ENCODE data around the gene MBD6.

MBD6 gene

GRCh38 chr12:57477710-57478681 is 44.6 kb upstream of the MBD6 start:
- Histone ChIP-seq H3K27me3 (ENCODE audit: control insufficient read depth in 1 of 2, insufficient read depth in 2 of 2, low read length in 2 of 2) (peaks cover 10 to 35% of the 10 kb centered on the region in 2 donors), H3K4me3 (ENCODE audit: low read depth in 1 of 2, low read length in 2 of 2) (peak overlapping the region; percentile 66 to 72), H3K9me3 (ENCODE audit: control insufficient read depth in 1 of 2, low read length in 2 of 2) (no peaks in the 10 kb centered on the region), H3K9ac (ENCODE audit: low read depth in 1 of 2, low read length in 2 of 2) (peak overlapping the region; percentile 45 to 48), H3K36me3 (ENCODE audit: control insufficient read depth in 1 of 2, insufficient read depth in 2 of 2, low read length in 2 of 2) (peaks cover 0 to 8% of the 10 kb centered on the region in 2 donors), H3K27ac (ENCODE audit: low read depth, low read length) (peak overlapping the region; percentile 60), H3K4me1 (ENCODE audit: control insufficient read depth in 1 of 2, insufficient read depth in 2 of 2, low read length in 2 of 2) (peaks cover 25 to 39% of the 10 kb centered on the region in 2 donors)

GRCh38 chr12:57479043-57479375 is 43.6 kb upstream of the MBD6 start:
- H3K27ac ChIP-seq (ENCODE audit: low read depth, low read length) = peak overlapping the region; percentile 60
- peak overlapping the region; percentile 45 to 48 for H3K9ac ChIP-seq (ENCODE audit: low read depth in 1 of 2, low read length in 2 of 2)
- no peaks in the 10 kb centered on the region for H3K9me3 ChIP-seq (ENCODE audit: control insufficient read depth in 1 of 2, low read length in 2 of 2)
- H3K36me3 ChIP-seq (ENCODE audit: control insufficient read depth in 1 of 2, insufficient read depth in 2 of 2, low read length in 2 of 2) = peaks cover 0 to 8% of the 10 kb centered on the region in 2 donors
- peaks cover 10 to 34% of the 10 kb centered on the region in 2 donors for H3K27me3 ChIP-seq (ENCODE audit: control insufficient read depth in 1 of 2, insufficient read depth in 2 of 2, low read length in 2 of 2)
- peaks cover 25 to 36% of the 10 kb centered on the region in 2 donors for H3K4me1 ChIP-seq (ENCODE audit: control insufficient read depth in 1 of 2, insufficient read depth in 2 of 2, low read length in 2 of 2)
- peak overlapping the region; percentile 41 to 54 for H3K4me3 ChIP-seq (ENCODE audit: low read depth in 1 of 2, low read length in 2 of 2)

- no peaks in the 10 kb centered on the region for H3K9me3 ChIP-seq (ENCODE audit: control insufficient read depth in 1 of 2, low read length in 2 of 2)
- H3K4me1 ChIP-seq (ENCODE audit: control insufficient read depth in 1 of 2, insufficient read depth in 2 of 2, low read length in 2 of 2) = peaks cover 20 to 31% of the 10 kb centered on the region in 2 donors
- peak within 1 kb of the TSS; percentile 41 to 54 for H3K4me3 ChIP-seq (ENCODE audit: low read depth in 1 of 2, low read length in 2 of 2)
- H3K27ac ChIP-seq (ENCODE audit: low read depth, low read length) = peak within 1 kb of the TSS; percentile 60
- peaks cover 0 to 4% of the 10 kb centered on the region in 2 donors for H3K36me3 ChIP-seq (ENCODE audit: control insufficient read depth in 1 of 2, insufficient read depth in 2 of 2, low read length in 2 of 2)
- H3K9ac ChIP-seq (ENCODE audit: low read depth in 1 of 2, low read length in 2 of 2) = peak within 1 kb of the TSS; percentile 45 to 48
- H3K27me3 ChIP-seq (ENCODE audit: control insufficient read depth in 1 of 2, insufficient read depth in 2 of 2, low read length in 2 of 2) = peaks cover 10 to 29% of the 10 kb centered on the region in 2 donors
Measured at GRCh38 chr12:57479376-57480115, 43.1 kb upstream of the MBD6 start, which contains the start of gene ARHGAP9. Gene ARHGAP9 (minus strand): TSS chr12:57479866. CDS start chr12:57479406, 460 bp downstream.

- peaks cover 0 to 12% of the 10 kb centered on the region in 2 donors for H3K4me1 ChIP-seq (ENCODE audit: control insufficient read depth in 1 of 2, insufficient read depth in 2 of 2, low read length in 2 of 2)
- no peaks in the 10 kb centered on the region for H3K9me3 ChIP-seq (ENCODE audit: control insufficient read depth in 1 of 2, low read length in 2 of 2)
- H3K4me3 ChIP-seq (ENCODE audit: low read depth in 1 of 2, low read length in 2 of 2) = no peak overlapping the region
- no peak overlapping the region for H3K27ac ChIP-seq (ENCODE audit: low read depth, low read length)
- no peaks in the 10 kb centered on the region for H3K36me3 ChIP-seq (ENCODE audit: control insufficient read depth in 1 of 2, insufficient read depth in 2 of 2, low read length in 2 of 2)
- H3K9ac ChIP-seq (ENCODE audit: low read depth in 1 of 2, low read length in 2 of 2) = no peak overlapping the region
- H3K27me3 ChIP-seq (ENCODE audit: control insufficient read depth in 1 of 2, insufficient read depth in 2 of 2, low read length in 2 of 2) = peaks cover 7 to 10% of the 10 kb centered on the region in 2 donors
Measured at GRCh38 chr12:57481671-57482070, 41.0 kb upstream of the MBD6 start.

- no peak overlapping the region for H3K4me3 ChIP-seq (ENCODE audit: low read depth in 1 of 2, low read length in 2 of 2)
- H3K4me1 ChIP-seq (ENCODE audit: control insufficient read depth in 1 of 2, insufficient read depth in 2 of 2, low read length in 2 of 2) = peaks cover under 1 to 13% of the 10 kb centered on the region in 2 donors
- no peak overlapping the region for H3K9ac ChIP-seq (ENCODE audit: low read depth in 1 of 2, low read length in 2 of 2)
- peaks cover 5 to 7% of the 10 kb centered on the region in 2 donors for H3K27me3 ChIP-seq (ENCODE audit: control insufficient read depth in 1 of 2, insufficient read depth in 2 of 2, low read length in 2 of 2)
- H3K9me3 ChIP-seq (ENCODE audit: control insufficient read depth in 1 of 2, low read length in 2 of 2) = no peaks in the 10 kb centered on the region
- no peak overlapping the region for H3K27ac ChIP-seq (ENCODE audit: low read depth, low read length)
- H3K36me3 ChIP-seq (ENCODE audit: control insufficient read depth in 1 of 2, insufficient read depth in 2 of 2, low read length in 2 of 2) = no peaks in the 10 kb centered on the region
Measured at GRCh38 chr12:57483466-57483865, 39.2 kb upstream of the MBD6 start.

- H3K9ac ChIP-seq (ENCODE audit: low read depth in 1 of 2, low read length in 2 of 2) = no peak overlapping the region
- peaks cover 0 to 3% of the 10 kb centered on the region in 2 donors for H3K27me3 ChIP-seq (ENCODE audit: control insufficient read depth in 1 of 2, insufficient read depth in 2 of 2, low read length in 2 of 2)
- H3K4me1 ChIP-seq (ENCODE audit: control insufficient read depth in 1 of 2, insufficient read depth in 2 of 2, low read length in 2 of 2) = peaks cover 10 to 11% of the 10 kb centered on the region in 2 donors
- H3K9me3 ChIP-seq (ENCODE audit: control insufficient read depth in 1 of 2, low read length in 2 of 2) = no peaks in the 10 kb centered on the region
- no peak overlapping the region for H3K27ac ChIP-seq (ENCODE audit: low read depth, low read length)
- H3K36me3 ChIP-seq (ENCODE audit: control insufficient read depth in 1 of 2, insufficient read depth in 2 of 2, low read length in 2 of 2) = peaks cover 9 to 16% of the 10 kb centered on the region in 2 donors
- no peak overlapping the region for H3K4me3 ChIP-seq (ENCODE audit: low read depth in 1 of 2, low read length in 2 of 2)
Measured at GRCh38 chr12:57485695-57486094, 36.9 kb upstream of the MBD6 start.

- Histone ChIP-seq H3K27me3 (ENCODE audit: control insufficient read depth in 1 of 2, insufficient read depth in 2 of 2, low read length in 2 of 2) (no peaks in the 10 kb centered on the region), H3K4me3 (ENCODE audit: low read depth in 1 of 2, low read length in 2 of 2) (peak overlapping the region; percentile 91 to 97), H3K27ac (ENCODE audit: low read depth, low read length) (no peak overlapping the region), H3K9ac (ENCODE audit: low read depth in 1 of 2, low read length in 2 of 2) (no peak overlapping the region), H3K36me3 (ENCODE audit: control insufficient read depth in 1 of 2, insufficient read depth in 2 of 2, low read length in 2 of 2) (peaks cover 15 to 29% of the 10 kb centered on the region in 2 donors), H3K4me1 (ENCODE audit: control insufficient read depth in 1 of 2, insufficient read depth in 2 of 2, low read length in 2 of 2) (peaks cover 10 to 11% of the 10 kb centered on the region in 2 donors), H3K9me3 (ENCODE audit: control insufficient read depth in 1 of 2, low read length in 2 of 2) (no peaks in the 10 kb centered on the region)
Measured at GRCh38 chr12:57487055-57487596, 35.5 kb upstream of the MBD6 start.

- peaks cover 10 to 11% of the 10 kb centered on the region in 2 donors for H3K4me1 ChIP-seq (ENCODE audit: control insufficient read depth in 1 of 2, insufficient read depth in 2 of 2, low read length in 2 of 2)
- peak within 1 kb of the TSS; percentile 91 to 97 for H3K4me3 ChIP-seq (ENCODE audit: low read depth in 1 of 2, low read length in 2 of 2)
- H3K27me3 ChIP-seq (ENCODE audit: control insufficient read depth in 1 of 2, insufficient read depth in 2 of 2, low read length in 2 of 2) = no peaks in the 10 kb centered on the region
- peaks cover 17 to 33% of the 10 kb centered on the region in 2 donors for H3K36me3 ChIP-seq (ENCODE audit: control insufficient read depth in 1 of 2, insufficient read depth in 2 of 2, low read length in 2 of 2)
- H3K9me3 ChIP-seq (ENCODE audit: control insufficient read depth in 1 of 2, low read length in 2 of 2) = no peaks in the 10 kb centered on the region
- peak within 1 kb of the TSS; percentile 71 for H3K27ac ChIP-seq (ENCODE audit: low read depth, low read length)
- H3K9ac ChIP-seq (ENCODE audit: low read depth in 1 of 2, low read length in 2 of 2) = peak within 1 kb of the TSS; percentile 84 to 88
Measured at GRCh38 chr12:57487597-57488401, 34.8 kb upstream of the MBD6 start, which contains the start of gene MARS1. Gene MARS1 (plus strand): TSS chr12:57488068. CDS start chr12:57488091, 23 bp downstream.

- H3K36me3 ChIP-seq (ENCODE audit: control insufficient read depth in 1 of 2, insufficient read depth in 2 of 2, low read length in 2 of 2) = peaks cover 19 to 35% of the 10 kb centered on the region in 2 donors
- no peak overlapping the region for H3K27ac ChIP-seq (ENCODE audit: low read depth, low read length)
- peak overlapping the region; percentile 91 to 97 for H3K4me3 ChIP-seq (ENCODE audit: low read depth in 1 of 2, low read length in 2 of 2)
Measured at GRCh38 chr12:57488402-57489156, 34.0 kb upstream of the MBD6 start.

More at GRCh38 chr12:57488402-57489156, 34.0 kb upstream of the MBD6 start:
- Histone ChIP-seq H3K9ac (ENCODE audit: low read depth in 1 of 2, low read length in 2 of 2) (peak overlapping the region; percentile 84 to 88), H3K9me3 (ENCODE audit: control insufficient read depth in 1 of 2, low read length in 2 of 2) (no peaks in the 10 kb centered on the region), H3K4me1 (ENCODE audit: control insufficient read depth in 1 of 2, insufficient read depth in 2 of 2, low read length in 2 of 2) (peaks cover 10 to 11% of the 10 kb centered on the region in 2 donors), H3K27me3 (ENCODE audit: control insufficient read depth in 1 of 2, insufficient read depth in 2 of 2, low read length in 2 of 2) (no peaks in the 10 kb centered on the region)

Data from duodenal mucosa (tissue), 2 donors.